Panc1 (cell line): ENCODE data around the gene USP31.

Experiments used
- CTCF ChIP-seq: fragments of 450-650 bp; IDR thresholded peaks from 2 replicates; pipeline ENCODE4 v1.5.1; 2017; ENCODE audit warnings: mild to moderate bottlenecking
- TCF7L2 ChIP-seq: IDR thresholded peaks from 2 replicates; pipeline ENCODE4 v1.6.1; 2011; ENCODE audit warnings: mild to moderate bottlenecking, low read depth, low read length, inconsistent platforms

GRCh38 chr16:23172583-23172982 lies 23.3 kb upstream of the USP31 start:
- TF ChIP-seq CTCF (no peak), TCF7L2 (no peak)
